ENCODE measurements around the gene MUC22.

- no peak for TF ChIP-seq EZH2 (IDR thresholded peaks at IDR 0.05; ENCODE audit: insufficient read depth, low read length)
- no peak for TF ChIP-seq CTCF (IDR thresholded peaks at IDR 0.05; ENCODE audit: insufficient read depth, low read depth, low read length)
Observed at GRCh38 chr6:30990422-30991086, 19.7 kb upstream of the MUC22 start.
